Measurements from ENCODE around the gene DET1.
A peak's percentile ranks its signal among the peaks of the same experiment; 100 is the strongest.
"Not testable (repeated sequence)": the region's sequence is repeated elsewhere in the genome, so short reads cannot be mapped to it uniquely, and the experiment has no call there.

DET1 gene

GRCh38 chr15:88546248-88547129, at the start of gene DET1:
Gene DET1, minus strand, starts transcription at chr15:88546681. Its CDS starts 14,976 bp downstream, at chr15:88531705.
- FAIRE-seq = peak; percentile 87

- FAIRE-seq = no peak
Observed at GRCh38 chr15:88591384-88591783, 44.9 kb upstream of the DET1 start.

GRCh38 chr15:88590759-88591158, 44.3 kb upstream of the DET1 start:
- FAIRE-seq = no peak

- no peak for FAIRE-seq
Observed at GRCh38 chr15:88586401-88587162, 40.1 kb upstream of the DET1 start.

- FAIRE-seq = no peak
Observed at GRCh38 chr15:88580532-88580931, 34.1 kb upstream of the DET1 start.

GRCh38 chr15:88579322-88579721, 32.8 kb upstream of the DET1 start:
- FAIRE-seq = no peak

GRCh38 chr15:88574655-88575054, 28.2 kb upstream of the DET1 start:
- FAIRE-seq = no peak

- FAIRE-seq = no peak
Observed at GRCh38 chr15:88574077-88574476, 27.6 kb upstream of the DET1 start.

GRCh38 chr15:88571852-88572259, 25.4 kb upstream of the DET1 start:
- FAIRE-seq = no peak

- no peak for FAIRE-seq
Observed at GRCh38 chr15:88571153-88571851, 24.8 kb upstream of the DET1 start.

GRCh38 chr15:88568589-88568988, 22.1 kb upstream of the DET1 start:
- no peak for FAIRE-seq

GRCh38 chr15:88564741-88565140, 18.3 kb upstream of the DET1 start:
- FAIRE-seq = no peak

GRCh38 chr15:88563638-88564037, 17.2 kb upstream of the DET1 start:
- no peak for FAIRE-seq

- not testable (repeated sequence) for FAIRE-seq
Observed at GRCh38 chr15:88559565-88559964, 13.1 kb upstream of the DET1 start.

- not testable (repeated sequence) for FAIRE-seq
Observed at GRCh38 chr15:88558026-88558425, 11.5 kb upstream of the DET1 start.

- FAIRE-seq = not testable (repeated sequence)
Observed at GRCh38 chr15:88548009-88548408, 1.5 kb upstream of the DET1 start.

GRCh38 chr15:88545578-88546247, 768 bp downstream of the DET1 start:
- not testable (repeated sequence) for FAIRE-seq

- no peak for FAIRE-seq
Observed at GRCh38 chr15:88543065-88543776, 3.3 kb downstream of the DET1 start.

- FAIRE-seq = no peak
Observed at GRCh38 chr15:88542342-88542733, 4.1 kb downstream of the DET1 start.

- no peak for FAIRE-seq
Observed at GRCh38 chr15:88541709-88542341, 4.7 kb downstream of the DET1 start.

- FAIRE-seq = not testable (repeated sequence)
Observed at GRCh38 chr15:88541111-88541510, 5.4 kb downstream of the DET1 start.

GRCh38 chr15:88540350-88540749, 6.1 kb downstream of the DET1 start:
- not testable (repeated sequence) for FAIRE-seq

Measured in G401.6 (cell line).